ENCODE results near the gene MRPS5.
"Not testable (repeated sequence)": the region's sequence is repeated elsewhere in the genome, so short reads cannot be mapped to it uniquely, and the experiment has no call there.

Gene MRPS5

GRCh38 chr2:95121407-95122196, at the start of gene MRPS5:
Gene MRPS5, minus strand, starts transcription at chr2:95121808. Its CDS starts 17 bp downstream, at chr2:95121791.
- DNase-seq = peak; percentile 13

- DNase-seq = no peak
These were observed 44.6 kb upstream of the MRPS5 start for GRCh38 chr2:95166065-95166763.

- DNase-seq = peak; percentile 95
These were observed 43.9 kb upstream of the MRPS5 start, which contains the start of gene ZNF2 for GRCh38 chr2:95165371-95166064. Gene ZNF2, plus strand, starts transcription at chr2:95165809. Its CDS starts 10,418 bp downstream, at chr2:95176227.

- no peak for DNase-seq
These were observed 43.4 kb upstream of the MRPS5 start for GRCh38 chr2:95165030-95165370.

DNA sequence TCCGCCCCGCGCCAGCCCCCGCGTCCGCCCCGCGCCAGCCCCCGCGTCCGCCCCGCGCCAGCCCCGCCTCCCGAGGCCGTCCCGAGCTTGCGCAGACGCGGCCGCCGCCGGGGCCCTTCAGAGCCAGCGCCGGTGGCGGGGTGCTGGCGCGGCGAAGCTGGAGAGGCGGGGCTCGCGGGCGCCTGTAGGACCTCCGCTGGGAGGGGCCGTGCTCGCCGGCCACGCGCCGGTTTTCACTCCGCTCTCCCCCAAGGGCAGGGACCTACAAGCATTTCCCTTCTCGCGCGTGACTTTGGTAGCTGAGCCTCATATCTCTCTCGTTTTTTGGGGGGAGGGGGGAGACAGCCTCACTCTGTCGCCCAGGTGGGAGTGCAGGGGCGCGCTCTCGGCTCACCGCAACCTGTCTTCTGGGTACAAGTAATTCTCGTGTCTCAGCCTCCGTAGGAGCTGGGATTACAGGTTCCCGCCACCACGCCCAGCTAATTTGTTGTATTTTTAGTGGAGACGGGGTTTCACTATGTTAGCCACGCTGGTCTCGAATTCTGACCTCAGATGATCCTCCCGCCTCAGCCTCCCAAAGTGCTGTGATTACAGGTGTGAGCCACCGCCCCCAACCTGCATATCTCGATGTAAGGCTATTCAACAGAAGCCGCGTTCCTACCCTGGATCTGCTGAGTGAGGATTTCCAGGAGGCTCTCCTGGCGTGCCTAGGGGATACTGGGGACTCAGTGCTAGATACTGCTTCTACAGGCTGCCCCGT, 38.3 kb upstream of the MRPS5 start, which contains the start of gene ZNF514:
Gene ZNF514 (minus strand): TSS at position 159 of the 760 bp plus-strand sequence. CDS start 6,595 bp downstream, outside the sequence.
- DNase-seq = peak; percentile 5

- DNase-seq = peak; percentile 1
These were observed 37.4 kb upstream of the MRPS5 start for GRCh38 chr2:95158891-95159619.

DNA sequence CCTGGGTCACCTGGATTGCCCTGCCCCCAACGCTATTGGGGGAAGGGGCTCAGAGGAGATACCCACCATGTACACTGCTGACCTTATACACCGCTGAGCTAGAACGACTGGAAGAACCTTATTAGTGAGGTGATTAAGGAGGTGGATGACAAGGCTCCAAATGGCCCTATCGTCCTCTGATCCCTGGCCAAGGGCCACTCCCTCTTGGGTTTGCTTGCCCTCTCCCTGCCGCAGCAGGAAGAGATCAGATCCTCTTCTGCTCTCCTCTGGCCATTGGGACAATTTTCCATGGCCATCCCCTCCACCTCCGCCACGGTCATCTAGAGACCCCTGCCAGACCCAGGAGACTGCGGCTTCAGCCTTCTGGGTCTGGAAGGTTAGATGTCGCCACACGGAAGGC, 36.8 kb upstream of the MRPS5 start:
- no peak for DNase-seq

DNA sequence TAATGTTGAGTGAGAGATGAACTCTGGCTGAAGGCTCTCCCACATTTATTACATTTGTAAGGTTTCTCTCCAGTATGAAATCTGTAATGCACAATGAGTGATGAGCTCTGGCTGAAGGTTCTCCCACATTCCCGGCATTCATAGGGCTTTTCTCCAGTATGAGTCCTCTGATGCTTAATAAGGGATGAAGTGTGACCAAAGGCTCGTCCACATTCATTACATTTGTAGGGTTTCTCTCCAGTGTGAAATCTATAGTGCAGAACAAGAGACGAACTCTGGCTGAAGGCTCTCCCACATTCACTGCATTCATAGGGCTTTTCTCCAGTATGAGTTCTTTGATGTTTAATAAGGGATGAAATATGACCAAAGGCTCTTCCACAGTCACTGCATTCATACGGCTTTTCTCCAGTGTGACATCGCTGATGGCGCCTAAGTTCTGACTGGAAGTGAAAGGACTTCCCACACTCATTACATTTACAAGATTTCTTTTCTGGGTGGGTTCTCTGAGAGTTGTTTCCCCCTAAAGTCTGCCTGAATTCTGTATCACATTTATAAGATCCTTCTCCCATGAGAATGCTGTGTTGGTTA, 27.9 kb upstream of the MRPS5 start:
- DNase-seq = no peak

DNA sequence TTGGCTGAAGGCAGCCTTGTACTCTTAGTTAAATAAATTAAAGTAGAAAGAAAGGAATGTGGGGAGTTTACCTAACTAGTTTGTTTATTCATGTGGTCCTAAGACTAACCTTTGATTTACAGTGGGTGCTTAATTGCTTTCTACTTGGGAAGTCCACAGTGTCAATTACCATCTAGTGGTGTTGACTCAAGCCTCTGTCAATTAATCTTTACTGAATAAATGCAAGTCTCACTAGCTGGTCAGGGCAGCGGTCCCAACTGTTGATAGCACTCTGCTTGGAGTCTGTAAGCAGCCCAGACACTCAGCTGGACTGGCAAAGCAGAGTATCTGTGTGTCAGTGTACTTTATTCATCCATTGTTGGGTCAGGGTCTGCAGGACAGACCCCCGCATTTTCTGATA, 22.2 kb upstream of the MRPS5 start:
- DNase-seq = no peak

DNA sequence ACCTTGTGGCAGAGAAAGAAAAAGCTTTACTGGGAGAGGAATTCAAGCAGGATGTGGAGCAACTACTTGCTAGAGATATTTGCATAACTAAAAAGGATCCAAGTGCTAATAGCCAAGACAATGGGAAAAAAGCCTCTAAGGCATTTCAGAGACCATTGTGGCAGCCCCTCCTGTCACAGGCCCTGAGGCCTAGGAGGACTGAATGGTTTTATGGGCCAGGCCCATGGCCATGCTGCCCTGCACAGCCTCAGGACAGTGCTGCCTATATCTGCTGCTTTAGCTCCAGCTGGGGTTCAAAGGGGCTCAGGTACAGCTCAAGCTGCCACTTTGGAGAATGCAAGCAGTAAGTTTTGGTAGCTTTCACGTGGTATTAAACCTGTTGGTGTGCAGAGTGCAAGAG, 17.1 kb upstream of the MRPS5 start:
- DNase-seq = no peak

GRCh38 chr2:95122197-95122551, 566 bp upstream of the MRPS5 start:
- no peak for DNase-seq

- DNase-seq = no peak
These were observed 558 bp downstream of the MRPS5 start for GRCh38 chr2:95121093-95121406.

DNA sequence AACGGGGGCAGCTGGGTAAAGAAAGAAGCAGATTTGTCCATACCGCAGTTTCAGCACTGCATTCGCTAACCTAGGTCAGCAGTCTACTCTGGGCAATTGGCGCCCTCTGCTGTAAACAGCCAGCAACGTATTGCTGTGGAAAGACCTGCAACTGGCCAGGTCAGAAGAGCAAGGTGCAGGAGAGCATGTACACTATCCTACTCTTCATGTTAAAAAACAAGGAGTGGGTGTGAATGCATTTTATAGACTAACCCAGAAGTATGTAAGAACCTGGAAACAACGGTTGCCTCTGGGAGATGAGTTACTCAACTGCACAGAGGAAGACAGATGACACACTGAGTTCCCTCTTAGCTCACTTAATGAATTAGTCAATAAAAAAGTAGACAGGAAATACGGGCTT, 6.2 kb downstream of the MRPS5 start:
- DNase-seq = peak; percentile 30

- no peak for DNase-seq
These were observed 8.1 kb downstream of the MRPS5 start for GRCh38 chr2:95113464-95113863.

GRCh38 chr2:95110395-95110794, 11.2 kb downstream of the MRPS5 start:
- DNase-seq = no peak

GRCh38 chr2:95109260-95109659, 12.3 kb downstream of the MRPS5 start:
- no peak for DNase-seq

- DNase-seq = no peak
These were observed 15.5 kb downstream of the MRPS5 start for GRCh38 chr2:95106081-95106480.

DNA sequence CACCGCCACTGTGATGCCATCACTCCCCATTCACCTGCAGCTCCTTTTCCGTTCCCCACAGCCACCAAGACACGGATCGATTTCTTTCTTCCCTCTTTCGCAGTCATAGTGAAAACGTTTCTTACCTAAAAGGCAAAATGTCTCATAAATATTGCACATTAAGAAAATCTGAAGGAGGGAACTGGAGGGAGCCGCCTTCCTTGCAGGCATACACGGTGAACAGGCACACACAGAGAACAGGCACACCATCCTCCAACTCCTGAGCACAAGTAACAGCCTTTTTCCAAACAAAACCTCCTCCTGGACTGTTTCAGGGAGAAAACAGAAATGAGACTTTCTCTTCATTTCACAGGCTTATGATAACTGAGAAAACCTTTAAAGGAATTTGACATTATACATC, 17.0 kb downstream of the MRPS5 start:
- DNase-seq = no peak

GRCh38 chr2:95099910-95100309, 21.7 kb downstream of the MRPS5 start:
- DNase-seq = no peak

DNA sequence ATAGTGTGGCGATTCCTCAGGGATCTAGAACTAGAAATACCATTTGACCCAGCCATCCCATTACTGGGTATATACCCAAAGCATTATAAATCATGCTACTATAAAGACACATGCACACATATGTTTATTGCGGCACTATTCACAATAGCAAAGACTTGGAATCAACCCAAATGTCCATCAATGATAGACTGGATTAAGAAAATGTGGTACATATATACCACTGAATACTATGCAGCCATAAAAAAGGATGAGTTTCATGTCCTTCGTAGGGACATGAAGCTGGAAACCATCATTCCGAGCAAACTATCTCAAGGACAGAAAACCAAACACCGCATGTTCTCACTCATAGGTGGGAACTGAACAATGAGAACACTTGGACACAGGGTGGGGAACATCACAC, 23.3 kb downstream of the MRPS5 start:
- DNase-seq = not testable (repeated sequence)

DNA sequence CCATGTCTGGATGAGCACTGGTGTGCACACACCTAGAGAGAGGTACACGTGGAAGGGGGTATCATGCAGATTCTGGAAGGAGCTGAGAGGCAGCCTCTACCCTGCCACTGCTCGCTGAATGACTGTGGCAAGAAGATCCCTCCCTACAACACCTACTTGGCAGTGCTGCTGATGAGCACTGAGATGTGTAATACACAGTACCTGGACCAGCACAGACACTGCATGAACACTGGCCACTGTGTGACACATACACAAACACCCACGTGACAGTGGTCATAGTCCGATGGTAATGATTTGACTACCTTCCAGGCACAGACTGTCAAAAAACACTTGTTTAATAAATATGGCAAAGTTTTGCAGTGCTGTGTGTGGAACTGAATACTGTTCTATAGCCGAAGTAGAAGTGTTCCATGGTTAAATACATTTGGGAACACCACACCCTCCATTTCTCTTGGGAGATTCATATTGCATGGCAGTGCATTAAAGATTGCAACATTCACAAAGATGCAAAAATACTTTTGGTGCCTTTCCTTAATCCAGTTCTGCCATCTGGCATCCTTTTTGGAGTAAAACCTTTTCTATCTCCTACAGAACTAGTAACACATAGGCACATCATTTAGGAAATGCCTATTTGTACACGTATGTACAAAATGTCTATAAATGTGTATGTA, 29.6 kb downstream of the MRPS5 start:
- DNase-seq = no peak
